HepG2 (cell line): ENCODE data around the gene SOCS1. TPM values are rescaled to one million over a fixed set of nuclear protein-coding genes. Genes with fewer than 3 reads are reported as not detected.
A peak's percentile ranks its signal among the peaks of the same experiment; 100 is the strongest.

ENCODE experiments used
- ATAC-seq: fragments of 200-7000 bp; cut with Tn5 transposase; 3 replicates; pipeline ENCODE4 v1.9.1; 2020; ENCODE audit warnings: mild to moderate bottlenecking, moderate library complexity
- BruUV-seq: library from RNA; stranded (reverse); fragments of 400-500 nt; replicated peaks from 2 replicates; lab custom pipeline; 2021; lab: Mats Ljungman, UMichigan
- CTCF ChIA-PET: fragments of 300-600 bp; formaldehyde crosslinking; extraction: SDS; loops from one replicate; lab custom pipeline; 2021; ENCODE audit warnings: low total read pairs, inconsistent platforms, low intra/inter-chr PET ratio; lab: Yijun Ruan, JAX
- POLR2A ChIA-PET: fragments of 350-600 bp; sonication (Branson Sonifier 250); formaldehyde crosslinking; loops from one replicate; lab custom pipeline; 2020; ENCODE audit warnings: antibody characterized with exemption, inconsistent platforms; lab: Yijun Ruan, JAX
- DNase-seq: peaks from one replicate; pipeline ENCODE4 v3.0.0-alpha.2; 2015; ENCODE audit warnings: low spot score
- FAIRE-seq: peaks from 3 replicates; lab custom pipeline; 2011; peaks lifted over from hg19 to GRCh38; lab: Jason Lieb, UNC
- H2AFZ ChIP-seq: one replicate; pipeline ENCODE4 v1.6.1; 2011; ENCODE audit warnings: low read length, inconsistent platforms
- H3K27ac ChIP-seq: fragments of 300-600 bp; 3 replicates; pipeline ENCODE4 v1.8.0; 2011; ENCODE audit warnings: mixed run types, mild to moderate bottlenecking, mixed read lengths, low read length, inconsistent platforms; ENCODE audit not compliant: insufficient read depth; ENCODE audit errors: extremely low read length
- H3K27me3 ChIP-seq, 2 experiments: fragments of 200-600 bp in 1 of 2; 2 replicates in 1 of 2; 3 replicates in 1 of 2; pipeline versions ENCODE4 v1.6.0 to v1.8.0; 2011; ENCODE audit warnings: low read length in 2 of 2, mild to moderate bottlenecking in 2 of 2, moderate library complexity in 2 of 2, inconsistent platforms in 1 of 2; ENCODE audit not compliant: insufficient read depth in 2 of 2, control insufficient read depth in 1 of 2
- H3K36me3 ChIP-seq, 2 experiments: fragments of 200-600 bp in 1 of 2; replicated peaks in 1 of 2; 2 replicates in 1 of 2; 3 replicates in 1 of 2; pipeline versions ENCODE4 v1.5.1 to v1.8.0; 2011; ENCODE audit warnings: low read length in 2 of 2, inconsistent platforms in 1 of 2; ENCODE audit not compliant: insufficient read depth in 2 of 2, control insufficient read depth in 1 of 2
- H3K4me1 ChIP-seq: 2 replicates; pipeline ENCODE4 v1.5.1; 2012; ENCODE audit warnings: low read length, inconsistent platforms; ENCODE audit not compliant: insufficient read depth
- H3K4me2 ChIP-seq: 2 replicates; pipeline ENCODE4 v1.6.0; 2011; ENCODE audit warnings: low read depth, low read length, inconsistent platforms
- H3K4me3 ChIP-seq, 3 experiments: fragments of 200-600 bp in 1 of 3; sonication (generic), shearing (Covaris generic) in 1 of 3; replicated peaks in 1 of 3; 2 replicates each; pipeline ENCODE4 v1.5.1; 2011 to 2016; ENCODE audit warnings: low read length in 3 of 3, inconsistent platforms in 2 of 3, low read depth in 2 of 3, mild to moderate bottlenecking in 2 of 3, control low read depth in 1 of 3, mixed read lengths in 1 of 3; ENCODE audit not compliant: insufficient read depth in 1 of 3
- H3K79me2 ChIP-seq: one replicate; pipeline ENCODE4 v1.6.1; 2011; ENCODE audit warnings: low read length, inconsistent platforms; ENCODE audit not compliant: insufficient read depth
- H3K9ac ChIP-seq: 2 replicates; pipeline ENCODE4 v1.6.0; 2011; ENCODE audit warnings: mild to moderate bottlenecking, low read depth, low read length, inconsistent platforms; ENCODE audit not compliant: insufficient read depth
- H3K9me3 ChIP-seq: 2 replicates; pipeline ENCODE4 v1.5.1; 2012; ENCODE audit warnings: mild to moderate bottlenecking, low read length
- H4K20me1 ChIP-seq: 2 replicates; pipeline ENCODE4 v1.6.0; 2011; ENCODE audit warnings: inconsistent platforms, mild to moderate bottlenecking, low read length, moderate library complexity; ENCODE audit not compliant: insufficient read depth
- HNRNPH1 ChIP-seq: fragments of 200-400 bp; formaldehyde crosslinking; optimal IDR thresholded peaks from 2 replicates; pipeline ENCODE3; 2017; ENCODE audit warnings: mild to moderate bottlenecking, low read depth, low read length
- HOXD1 ChIP-seq: sonication (generic); formaldehyde crosslinking; IDR thresholded peaks from 2 replicates; pipeline ENCODE4 v1.5.0; 2020; ENCODE audit warnings: missing genetic modification reagents
- NR1H2 ChIP-seq: sonication (generic); formaldehyde crosslinking; IDR thresholded peaks from 2 replicates; pipeline ENCODE4 v1.8.1; 2022; ENCODE audit warnings: low read depth, missing genetic modification reagents, borderline replicate concordance
- REPIN1 ChIP-seq: sonication (generic); formaldehyde crosslinking; IDR thresholded peaks from 2 replicates; pipeline ENCODE4 v1.8.0; 2022; ENCODE audit warnings: missing genetic modification reagents, low read depth, mild to moderate bottlenecking, borderline replicate concordance
- REXO4 ChIP-seq: sonication (generic); formaldehyde crosslinking; IDR thresholded peaks from 2 replicates; pipeline ENCODE4 v1.8.0; 2022; ENCODE audit warnings: missing genetic modification reagents, mild to moderate bottlenecking, borderline replicate concordance
- SAP130 ChIP-seq: IDR thresholded peaks from 2 replicates; pipeline ENCODE4 v1.6.1; 2016; ENCODE audit warnings: low read depth
- ZFX ChIP-seq: sonication (generic); formaldehyde crosslinking; IDR thresholded peaks from 2 replicates; pipeline ENCODE4 v1.4.0; 2020; ENCODE audit warnings: mild to moderate bottlenecking, low read depth, missing genetic modification reagents, moderate library complexity
- ZNF350 ChIP-seq: sonication (generic); formaldehyde crosslinking; IDR thresholded peaks from 2 replicates; pipeline ENCODE4 v1.4.0; 2020; ENCODE audit warnings: mild to moderate bottlenecking, low read depth, missing genetic modification reagents, borderline replicate concordance
- ZNF781 ChIP-seq: sonication (generic); formaldehyde crosslinking; IDR thresholded peaks from 2 replicates; pipeline ENCODE4 v1.5.1; 2020; ENCODE audit warnings: borderline replicate concordance, mild to moderate bottlenecking, missing genetic modification reagents; ENCODE audit errors: not compliant biosample characterization
- WGBS: methylation state at CpG from one replicate; pipeline ENCODE4 v1.1.6; 2017; ENCODE audit warnings: low lambda C conversion rate; 5-methylcytosine and 5-hydroxymethylcytosine counted together
- in situ Hi-C: cut with HindIII; loops from 2 replicates; pipeline ENCODE4 v1.10.0; 2017; ENCODE audit warnings: low pct_unique_long_range_greater_than_20kb; ENCODE audit not compliant: extremely low pct_ligation_motif_present
- intact Hi-C: fragments of 100-400 bp; cut with micrococcal nuclease; formaldehyde crosslinking; loops from one replicate; pipeline ENCODE4 v1.10.0; 2022; ENCODE audit not compliant: unreplicated experiment
- polyA plus RNA-seq, 8 experiments: library from polyadenylated mRNA; depleted of rRNA in 3 of 8; stranded (reverse) in 7 of 8; unstranded in 1 of 8; fragments of >200 nt; fragmentation: Illumina TruSeq in 4 of 8; extraction: Trizol in 4 of 8; gene quantifications; 2 replicates each; pipeline versions ENCODE4 v1.2.1 to v1.2.3, GENCODE V29; 2011 to 2016; ENCODE audit warnings: low read depth in 4 of 8, missing spikeins in 1 of 8, mixed read lengths in 1 of 8; ENCODE audit not compliant: insufficient read depth in 1 of 8
- total RNA-seq, 5 experiments: library from RNA; depleted of rRNA; stranded (reverse); fragments of >200 nt; fragmentation: Illumina TruSeq; extraction: Trizol; gene quantifications; 2 replicates each; pipeline ENCODE4 v1.2.3, GENCODE V29; 2016; ENCODE audit warnings: low read depth in 1 of 5
- TF ChIP-seq, protein P1 (sequence below): sonication (generic); formaldehyde crosslinking; IDR thresholded peaks from 2 replicates; pipeline ENCODE4 v1.8.0; 2022; ENCODE audit warnings: missing genetic modification reagents, mild to moderate bottlenecking, inconsistent platforms, borderline replicate concordance
- TF ChIP-seq, protein P2 (sequence below): sonication (generic); formaldehyde crosslinking; IDR thresholded peaks from one replicate; pipeline ENCODE4 v1.5.1; 2020; ENCODE audit warnings: mild to moderate bottlenecking, missing genetic modification reagents; ENCODE audit errors: not compliant biosample characterization
- TF ChIP-seq, protein P3 (sequence below): sonication (generic); formaldehyde crosslinking; IDR thresholded peaks from 2 replicates; pipeline ENCODE4 v1.9.0; 2021; ENCODE audit warnings: missing genetic modification reagents, mild to moderate bottlenecking, borderline replicate concordance

The SOCS1 gene
- total and polyA plus RNA-seq, 2 of the 13 experiments (the other 11 are each of a cell fraction or from before 2014, with no cell fraction given) = 5.3 to 6.3 TPM

- H3K79me2 ChIP-seq = no peaks in the 10 kb centered on the region
- no peak overlapping the region; the same call in 1 of the 2 replicates for H3K9ac ChIP-seq
- DNase-seq (no peak), FAIRE-seq (no peak), ATAC-seq (no peak)
- peak overlapping the region; percentile 54 for H3K4me2 ChIP-seq
- 30% methylated on average over 6 of the region's 6 CpGs for WGBS
- H3K4me1 ChIP-seq = peaks cover 90% of the 10 kb centered on the region
- CTCF ChIA-PET = no interaction called here
- no peaks in the 10 kb centered on the region for H3K36me3 ChIP-seq
- H4K20me1 ChIP-seq = no peaks in the 10 kb centered on the region
- POLR2A ChIA-PET = interaction anchor here (0.7 to 6.2 kb wide), 4 partner anchors 8 to 43 kb away, joined by 3 to 167 read pairs (median 74); partner anchors contain the start of genes PRM3 and SOCS1
- intact Hi-C loops = loop anchor here (5.0 kb wide), 2 partner anchors 43 to 193 kb away; partner anchors contain the start of gene SOCS1
- no peak overlapping the region for H2AFZ ChIP-seq
- peak overlapping the region; percentile 14 for H3K27ac ChIP-seq
- BruUV-seq = no TSS peak
- H3K9me3 ChIP-seq = no peaks in the 10 kb centered on the region
- no peaks in the 10 kb centered on the region for H3K27me3 ChIP-seq
- H3K4me3 ChIP-seq = no peak overlapping the region
- in situ Hi-C loops = no loop called here
- no peak for TF ChIP-seq REXO4 (CRISPR knock-in tag)
- TF ChIP-seq, protein P1, sequence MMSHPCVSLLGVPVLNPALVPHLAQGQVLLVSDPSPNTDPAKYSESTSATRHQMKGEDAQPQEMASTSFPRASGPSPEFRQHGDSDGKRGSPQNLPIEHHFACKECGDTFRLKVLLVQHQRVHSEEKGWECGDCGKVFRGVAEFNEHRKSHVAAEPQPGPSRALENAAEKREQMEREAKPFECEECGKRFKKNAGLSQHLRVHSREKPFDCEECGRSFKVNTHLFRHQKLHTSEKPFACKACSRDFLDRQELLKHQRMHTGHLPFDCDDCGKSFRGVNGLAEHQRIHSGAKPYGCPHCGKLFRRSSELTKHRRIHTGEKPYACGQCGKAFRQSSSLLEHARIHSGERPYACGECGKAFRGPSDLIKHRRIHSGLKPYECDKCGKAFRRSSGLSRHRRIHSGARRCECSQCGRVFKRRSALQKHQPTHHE = 0 out of 2 replicates have a peak, but pooled peaks have one; percentile 60
- TF ChIP-seq REPIN1 = no peak
- TF ChIP-seq HOXD1 (CRISPR knock-in tag) = no peak
- TF ChIP-seq ZFX (CRISPR knock-in tag) = no peak
- no peak for TF ChIP-seq HNRNPH1
- TF ChIP-seq NR1H2 (CRISPR knock-in tag) = no peak
- TF ChIP-seq ZNF350 (CRISPR knock-in tag) = no peak
- TF ChIP-seq, protein P2, sequence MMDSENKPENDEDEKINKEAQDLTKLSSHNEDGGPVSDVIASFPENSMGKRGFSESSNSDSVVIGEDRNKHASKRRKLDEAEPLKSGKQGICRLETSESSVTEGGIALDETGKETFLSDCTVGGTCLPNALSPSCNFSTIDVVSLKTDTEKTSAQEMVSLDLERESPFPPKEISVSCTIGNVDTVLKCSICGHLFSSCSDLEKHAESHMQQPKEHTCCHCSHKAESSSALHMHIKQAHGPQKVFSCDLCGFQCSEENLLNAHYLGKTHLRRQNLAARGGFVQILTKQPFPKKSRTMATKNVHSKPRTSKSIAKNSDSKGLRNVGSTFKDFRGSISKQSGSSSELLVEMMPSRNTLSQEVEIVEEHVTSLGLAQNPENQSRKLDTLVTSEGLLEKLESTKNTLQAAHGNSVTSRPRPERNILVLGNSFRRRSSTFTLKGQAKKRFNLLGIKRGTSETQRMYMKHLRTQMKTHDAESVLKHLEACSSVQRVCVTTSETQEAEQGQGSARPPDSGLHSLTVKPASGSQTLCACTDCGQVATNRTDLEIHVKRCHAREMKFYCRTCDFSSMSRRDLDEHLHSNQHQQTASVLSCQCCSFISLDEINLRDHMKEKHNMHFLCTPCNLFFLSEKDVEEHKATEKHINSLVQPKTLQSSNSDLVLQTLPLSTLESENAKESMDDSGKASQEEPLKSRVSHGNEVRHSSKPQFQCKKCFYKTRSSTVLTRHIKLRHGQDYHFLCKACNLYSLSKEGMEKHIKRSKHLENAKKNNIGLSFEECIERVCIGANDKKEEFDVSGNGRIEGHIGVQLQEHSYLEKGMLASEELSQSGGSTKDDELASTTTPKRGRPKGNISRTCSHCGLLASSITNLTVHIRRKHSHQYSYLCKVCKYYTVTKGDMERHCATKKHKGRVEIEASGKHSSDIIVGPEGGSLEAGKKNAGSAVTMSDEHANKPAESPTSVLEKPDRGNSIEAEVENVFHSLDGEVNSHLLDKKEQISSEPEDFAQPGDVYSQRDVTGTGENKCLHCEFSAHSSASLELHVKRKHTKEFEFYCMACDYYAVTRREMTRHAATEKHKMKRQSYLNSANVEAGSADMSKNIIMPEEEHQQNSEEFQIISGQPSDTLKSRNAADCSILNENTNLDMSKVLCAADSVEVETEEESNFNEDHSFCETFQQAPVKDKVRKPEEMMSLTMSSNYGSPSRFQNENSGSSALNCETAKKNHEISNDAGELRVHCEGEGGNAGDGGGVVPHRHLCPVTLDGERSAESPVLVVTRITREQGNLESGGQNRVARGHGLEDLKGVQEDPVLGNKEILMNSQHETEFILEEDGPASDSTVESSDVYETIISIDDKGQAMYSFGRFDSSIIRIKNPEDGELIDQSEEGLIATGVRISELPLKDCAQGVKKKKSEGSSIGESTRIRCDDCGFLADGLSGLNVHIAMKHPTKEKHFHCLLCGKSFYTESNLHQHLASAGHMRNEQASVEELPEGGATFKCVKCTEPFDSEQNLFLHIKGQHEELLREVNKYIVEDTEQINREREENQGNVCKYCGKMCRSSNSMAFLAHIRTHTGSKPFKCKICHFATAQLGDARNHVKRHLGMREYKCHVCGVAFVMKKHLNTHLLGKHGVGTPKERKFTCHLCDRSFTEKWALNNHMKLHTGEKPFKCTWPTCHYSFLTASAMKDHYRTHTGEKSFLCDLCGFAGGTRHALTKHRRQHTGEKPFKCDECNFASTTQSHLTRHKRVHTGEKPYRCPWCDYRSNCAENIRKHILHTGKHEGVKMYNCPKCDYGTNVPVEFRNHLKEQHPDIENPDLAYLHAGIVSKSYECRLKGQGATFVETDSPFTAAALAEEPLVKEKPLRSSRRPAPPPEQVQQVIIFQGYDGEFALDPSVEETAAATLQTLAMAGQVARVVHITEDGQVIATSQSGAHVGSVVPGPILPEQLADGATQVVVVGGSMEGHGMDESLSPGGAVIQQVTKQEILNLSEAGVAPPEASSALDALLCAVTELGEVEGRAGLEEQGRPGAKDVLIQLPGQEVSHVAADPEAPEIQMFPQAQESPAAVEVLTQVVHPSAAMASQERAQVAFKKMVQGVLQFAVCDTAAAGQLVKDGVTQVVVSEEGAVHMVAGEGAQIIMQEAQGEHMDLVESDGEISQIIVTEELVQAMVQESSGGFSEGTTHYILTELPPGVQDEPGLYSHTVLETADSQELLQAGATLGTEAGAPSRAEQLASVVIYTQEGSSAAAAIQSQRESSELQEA (CRISPR knock-in tag) = peak; percentile 50
- TF ChIP-seq SAP130 = 0 out of 2 replicates have a peak, but pooled peaks have one; percentile 26
- TF ChIP-seq, protein P3, sequence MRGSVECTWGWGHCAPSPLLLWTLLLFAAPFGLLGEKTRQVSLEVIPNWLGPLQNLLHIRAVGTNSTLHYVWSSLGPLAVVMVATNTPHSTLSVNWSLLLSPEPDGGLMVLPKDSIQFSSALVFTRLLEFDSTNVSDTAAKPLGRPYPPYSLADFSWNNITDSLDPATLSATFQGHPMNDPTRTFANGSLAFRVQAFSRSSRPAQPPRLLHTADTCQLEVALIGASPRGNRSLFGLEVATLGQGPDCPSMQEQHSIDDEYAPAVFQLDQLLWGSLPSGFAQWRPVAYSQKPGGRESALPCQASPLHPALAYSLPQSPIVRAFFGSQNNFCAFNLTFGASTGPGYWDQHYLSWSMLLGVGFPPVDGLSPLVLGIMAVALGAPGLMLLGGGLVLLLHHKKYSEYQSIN (CRISPR knock-in tag) = no peak
- TF ChIP-seq ZNF781 (CRISPR knock-in tag) = no peak
These were observed 44.0 kb upstream of the SOCS1 start for GRCh38 chr16:11299865-11300559.
